C4-2B (cell line): ENCODE data around the gene CEP128.

ENCODE experiments used
- H3K27ac ChIP-seq: fragments of 450-650 bp; 2 replicates; pipeline ENCODE4 v1.5.1; 2017
- CTCF ChIP-seq: fragments of 450-650 bp; conservative IDR thresholded peaks from 2 replicates; pipeline ENCODE4 v1.5.1; 2017; ENCODE audit warnings: mild to moderate bottlenecking
- ZFX ChIP-seq: fragments of 450-650 bp; IDR thresholded peaks from 2 replicates; pipeline ENCODE4 v1.6.1; 2017

The CEP128 gene

GRCh38 chr14:80798211-80798610 is 143.3 kb downstream of the CEP128 start:
- TF ChIP-seq CTCF (no peak), ZFX (no peak)
- H3K27ac ChIP-seq = no peak overlapping the region

- TF ChIP-seq CTCF (no peak), ZFX (no peak)
- H3K27ac ChIP-seq = no peak overlapping the region
These were observed 148.8 kb downstream of the CEP128 start for GRCh38 chr14:80792771-80793170.

- TF ChIP-seq ZFX (no peak), CTCF (no peak)
- no peak overlapping the region for H3K27ac ChIP-seq
These were observed 153.7 kb downstream of the CEP128 start for GRCh38 chr14:80787876-80788275.

DNA sequence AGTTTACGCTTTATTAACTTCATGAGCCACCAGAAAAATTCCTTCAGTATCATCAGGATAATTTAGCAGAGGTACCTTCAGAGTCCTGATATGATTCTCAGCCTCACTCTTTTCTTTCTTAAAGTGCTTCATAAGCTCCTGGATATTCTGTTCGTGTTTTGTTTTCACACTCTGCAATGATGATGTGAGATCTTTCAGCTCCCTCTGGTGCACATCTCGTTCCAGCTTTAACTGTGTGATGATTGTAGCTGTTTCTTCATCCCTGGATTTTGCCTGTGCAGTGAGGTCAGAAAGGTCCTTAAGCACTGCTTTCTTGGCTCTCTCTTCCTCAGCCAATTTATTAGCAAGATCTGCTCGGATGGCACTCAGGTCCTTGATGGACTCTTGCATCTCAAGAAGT is 156.7 kb downstream of the CEP128 start:
- TF ChIP-seq CTCF (no peak), ZFX (no peak)
- no peak overlapping the region for H3K27ac ChIP-seq

DNA sequence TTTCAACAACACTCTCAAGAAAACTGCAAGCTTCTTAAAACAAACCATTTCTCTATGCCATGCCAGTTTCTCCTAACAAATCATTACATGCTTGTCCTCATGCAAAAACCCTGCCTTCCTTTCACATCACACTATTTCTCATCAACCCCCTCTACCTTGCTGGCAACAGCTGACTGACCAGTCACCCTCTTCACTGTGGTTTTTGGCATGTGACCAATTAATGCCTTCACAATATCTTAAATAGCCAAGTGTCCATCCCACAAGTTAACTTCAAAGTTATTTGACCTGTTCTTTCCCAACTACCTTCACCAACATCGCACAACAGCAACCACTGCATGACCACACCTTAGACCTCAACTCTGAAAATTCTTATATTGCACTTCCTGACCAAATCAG is 159.6 kb downstream of the CEP128 start:
- TF ChIP-seq ZFX (no peak), CTCF (no peak)
- no peak overlapping the region for H3K27ac ChIP-seq

DNA sequence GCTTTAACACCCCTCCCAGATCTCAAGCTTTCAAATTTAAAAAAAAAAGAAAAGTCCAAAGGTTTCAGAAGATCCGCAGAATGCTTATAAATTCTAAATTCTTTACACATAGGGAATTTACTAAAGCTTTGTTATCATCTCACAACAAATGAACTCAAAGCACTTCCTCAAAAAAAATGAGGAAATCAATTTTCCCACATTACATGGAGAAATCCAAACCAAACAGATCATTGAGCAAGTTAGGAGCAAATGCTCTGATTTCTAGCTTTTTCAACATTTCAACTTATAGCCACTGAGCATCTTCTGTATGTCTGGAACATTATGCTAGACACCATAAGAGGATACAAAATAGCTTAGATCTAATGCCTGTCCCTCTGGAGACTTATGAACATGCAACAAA is 161.0 kb downstream of the CEP128 start:
- TF ChIP-seq CTCF = no peak
- no peak for TF ChIP-seq ZFX

DNA sequence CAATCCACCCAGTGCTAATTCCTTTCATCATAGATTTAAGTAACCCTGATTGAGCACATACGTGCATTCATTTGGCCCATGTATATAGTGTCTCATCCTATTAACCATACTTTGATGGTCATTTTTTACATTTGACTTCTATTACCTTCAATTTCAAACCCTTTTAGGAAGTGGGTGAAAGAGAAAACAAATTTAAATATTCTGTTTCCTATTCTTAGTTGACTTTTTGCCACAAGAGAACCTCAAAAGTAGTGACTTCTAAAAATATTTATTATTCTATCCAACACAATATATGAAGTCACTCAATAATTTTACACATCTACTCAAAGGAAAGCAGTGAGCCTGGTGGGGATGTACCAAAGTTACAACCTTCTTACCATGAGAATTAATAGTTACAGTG is 164.9 kb downstream of the CEP128 start:
- no peak overlapping the region for H3K27ac ChIP-seq
- TF ChIP-seq ZFX = no peak

More for the DNA sequence above, 161.0 kb downstream of the CEP128 start:
- H3K27ac ChIP-seq = no peak overlapping the region

DNA sequence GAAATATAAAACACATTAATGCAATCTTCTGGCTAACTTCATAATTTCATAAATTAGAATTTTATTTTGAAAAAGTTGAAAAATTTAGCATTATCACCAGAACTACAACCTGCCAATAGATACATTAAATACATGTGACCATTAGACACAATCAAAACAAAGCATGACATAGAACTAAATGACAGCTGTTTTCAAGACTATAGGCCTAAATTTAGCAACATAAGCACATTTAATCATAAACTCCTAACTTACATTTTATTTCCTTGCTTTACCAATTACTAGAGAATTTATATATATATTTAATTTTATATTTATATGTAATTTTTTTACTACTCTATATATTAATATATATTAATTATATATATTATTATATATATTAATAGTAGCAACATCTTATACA is 165.4 kb downstream of the CEP128 start:
- H3K27ac ChIP-seq = no peak overlapping the region
- TF ChIP-seq ZFX = no peak
- no peak for TF ChIP-seq CTCF
